Kidney capillary endothelial cell (primary cell): Measurements from ENCODE around the gene TMEM213.

Experiments used
- DNase-seq: peaks from one replicate; pipeline ENCODE4 v3.0.0-alpha.2; 2018; ENCODE audit warnings: low spot score

The TMEM213 gene

DNA sequence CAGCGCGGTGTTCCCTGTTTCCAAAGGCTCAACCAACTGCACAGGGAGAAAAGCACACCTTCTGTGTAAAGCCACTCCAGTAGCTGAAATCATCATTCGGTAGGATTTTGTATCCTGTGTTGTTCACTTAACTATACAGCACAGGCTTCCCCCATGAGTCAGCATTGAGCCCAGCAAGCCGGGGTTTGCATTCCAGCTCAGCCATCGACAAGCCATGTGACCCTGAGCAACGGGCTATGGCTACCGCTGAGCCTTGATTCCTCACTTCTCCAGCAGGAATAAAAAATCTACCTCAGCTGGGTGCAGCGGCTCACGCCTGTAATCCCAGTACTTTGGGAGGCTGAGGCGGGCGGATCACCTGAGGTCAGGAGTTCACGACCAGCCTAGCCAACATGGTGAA is 44.3 kb downstream of the TMEM213 start:
- DNase-seq: no peak

GRCh38 chr7:138843632-138844580 is 46.1 kb downstream of the TMEM213 start:
- DNase-seq: no peak

DNA sequence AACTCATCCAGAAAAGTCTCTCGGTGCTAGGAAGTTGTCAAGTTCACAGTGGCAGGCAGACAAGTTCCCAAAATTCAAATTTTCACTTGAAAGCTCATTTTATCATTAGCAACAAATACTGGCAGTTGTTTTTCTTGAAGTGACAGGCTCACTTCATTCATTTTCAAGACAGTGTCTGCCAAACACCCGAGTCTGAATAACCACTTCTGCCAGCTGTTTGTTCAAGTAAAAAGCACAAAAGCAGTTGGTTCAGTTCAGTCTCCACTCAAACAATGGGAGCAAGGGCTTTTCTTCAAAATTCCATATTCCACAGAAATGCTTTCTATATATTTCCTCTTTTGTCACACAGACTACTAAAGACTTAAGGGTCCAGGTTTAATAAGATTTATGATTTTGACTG is 47.9 kb downstream of the TMEM213 start:
- no peak for DNase-seq

GRCh38 chr7:138848056-138848980 is 50.5 kb downstream of the TMEM213 start:
- DNase-seq: no peak

DNA sequence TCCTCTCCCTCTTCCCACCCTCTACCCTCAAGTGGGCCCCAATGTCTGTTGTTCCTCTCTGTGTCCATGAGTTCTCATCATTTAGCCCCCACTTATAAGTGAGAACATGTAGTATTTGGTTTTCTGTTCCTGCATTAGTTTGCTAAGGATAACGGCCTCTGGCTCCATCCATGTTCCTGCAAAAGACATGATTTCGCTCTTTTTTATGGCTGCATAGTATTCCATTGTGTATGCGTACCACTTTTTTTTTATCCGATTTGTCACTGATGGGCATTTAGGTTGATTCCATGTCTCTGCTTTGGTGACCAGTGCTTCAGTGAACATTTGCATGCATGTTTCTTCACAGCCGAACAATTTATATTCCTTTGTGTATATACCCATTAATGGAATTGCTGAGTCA is 51.9 kb downstream of the TMEM213 start:
- DNase-seq: no peak

GRCh38 chr7:138852469-138852868 is 54.7 kb downstream of the TMEM213 start:
- DNase-seq: no peak

- DNase-seq: no peak
Measured at GRCh38 chr7:138853448-138853847, 55.7 kb downstream of the TMEM213 start.

DNA sequence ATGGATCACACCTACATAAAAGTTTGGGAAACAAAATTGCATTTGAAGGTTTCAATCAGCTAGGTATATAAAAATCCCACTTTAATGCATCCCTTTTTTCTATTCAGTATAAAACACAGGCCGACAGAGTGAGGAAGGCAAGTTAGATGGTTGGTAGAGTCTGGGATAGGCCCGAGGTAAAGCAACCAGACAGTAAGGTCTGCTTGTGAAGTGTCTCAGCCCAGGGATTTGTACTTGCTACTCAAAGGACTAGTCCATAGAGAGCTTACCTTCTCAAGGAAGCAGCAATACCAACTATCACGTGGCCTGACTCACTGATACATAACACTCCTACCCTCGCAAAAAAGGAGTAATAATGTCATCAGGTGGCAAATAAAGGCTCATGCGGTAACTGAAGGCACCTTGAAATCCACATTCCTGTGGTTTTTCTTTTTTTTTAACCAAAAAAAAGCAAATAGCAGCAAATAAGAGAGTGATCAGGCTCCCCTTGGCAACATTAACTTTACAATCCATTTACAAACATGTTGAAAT is 56.4 kb downstream of the TMEM213 start:
- DNase-seq: no peak

GRCh38 chr7:138857728-138858127 is 59.9 kb downstream of the TMEM213 start:
- DNase-seq: no peak

GRCh38 chr7:138861051-138861450 is 63.3 kb downstream of the TMEM213 start:
- no peak for DNase-seq

DNA sequence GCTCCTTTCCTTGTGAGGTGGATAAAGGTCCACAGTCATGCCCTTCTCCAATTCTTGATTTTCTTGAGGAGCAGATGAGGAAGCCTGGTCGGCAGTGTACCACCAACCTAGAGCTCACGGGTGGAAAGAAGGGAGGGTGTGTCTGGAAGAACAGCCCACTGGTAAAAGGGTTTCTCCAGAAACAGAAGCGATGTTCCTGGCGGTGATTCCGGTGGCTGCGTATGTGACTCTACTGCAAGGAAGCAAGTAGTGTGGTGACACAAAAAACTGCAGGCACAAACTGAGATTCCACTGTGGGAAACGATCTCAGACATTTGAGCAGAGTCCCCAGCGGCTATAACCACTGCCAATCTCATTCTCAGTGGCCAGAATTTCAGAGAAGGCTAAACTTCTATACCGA is 66.1 kb downstream of the TMEM213 start:
- DNase-seq: no peak

GRCh38 chr7:138864667-138865066 is 66.9 kb downstream of the TMEM213 start:
- DNase-seq: no peak

- DNase-seq: no peak
Measured at GRCh38 chr7:138865843-138866242, 68.0 kb downstream of the TMEM213 start.

GRCh38 chr7:138866353-138866752 is 68.6 kb downstream of the TMEM213 start:
- no peak for DNase-seq

- no peak for DNase-seq
Measured at GRCh38 chr7:138867744-138868143, 70.0 kb downstream of the TMEM213 start.

DNA sequence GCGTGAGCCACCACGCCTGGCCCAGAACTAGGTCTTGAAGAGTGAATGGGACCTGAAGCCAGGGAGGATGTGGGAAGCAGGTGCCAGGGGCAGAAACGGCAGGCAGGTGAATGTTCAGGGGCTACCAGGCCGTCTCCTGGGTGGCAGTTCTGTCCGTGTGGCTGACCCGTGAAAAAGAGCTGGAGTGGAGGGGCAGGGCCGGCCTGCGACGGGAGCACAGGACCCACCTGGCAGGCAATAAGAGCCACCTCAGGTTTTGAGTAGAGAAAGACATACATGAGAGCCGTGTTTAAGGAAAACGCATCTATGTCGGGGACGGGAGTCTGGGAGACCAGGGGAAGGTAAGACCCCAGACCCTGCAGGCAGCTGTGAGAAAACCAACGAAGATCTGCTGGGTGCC is 70.9 kb downstream of the TMEM213 start:
- no peak for DNase-seq

- no peak for DNase-seq
Measured at GRCh38 chr7:138869353-138869752, 71.6 kb downstream of the TMEM213 start.

DNA sequence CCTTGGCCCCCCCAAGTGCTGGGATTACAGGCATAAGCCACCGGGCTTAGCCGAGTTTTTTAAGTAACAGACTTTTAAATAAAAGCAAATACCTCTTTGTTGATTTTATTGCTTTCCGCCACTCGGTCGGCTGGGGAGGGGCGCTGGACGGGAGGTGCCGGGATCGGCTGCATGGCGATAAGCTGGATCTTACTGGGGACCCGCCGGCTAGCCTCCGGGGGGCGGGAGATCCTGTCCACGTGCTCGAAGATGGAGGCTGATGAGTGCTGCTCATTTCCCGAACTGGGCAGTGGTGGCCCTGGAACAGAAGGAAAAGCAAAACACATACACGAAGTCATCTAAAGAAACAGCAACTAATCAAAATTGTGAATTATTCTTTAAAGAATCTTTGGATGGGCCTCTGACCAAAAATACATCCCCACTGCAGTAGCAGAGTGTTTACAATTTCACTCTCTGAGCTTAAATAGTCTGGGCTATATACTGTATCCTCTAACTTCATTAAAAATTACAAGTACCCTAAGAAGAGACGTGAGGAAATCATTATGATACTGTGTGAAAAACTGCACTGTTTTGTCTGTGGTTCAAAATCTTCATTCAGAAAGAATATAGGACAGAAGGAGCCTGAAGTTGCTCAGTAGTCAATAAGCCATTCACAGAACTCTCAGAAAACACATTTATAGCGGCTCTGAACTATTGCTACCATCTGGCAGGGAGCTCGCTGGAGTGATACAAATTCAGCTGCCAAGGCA is 73.4 kb downstream of the TMEM213 start:
- DNase-seq: no peak

- no peak for DNase-seq
Measured at GRCh38 chr7:138871814-138872090, 74.0 kb downstream of the TMEM213 start.

DNA sequence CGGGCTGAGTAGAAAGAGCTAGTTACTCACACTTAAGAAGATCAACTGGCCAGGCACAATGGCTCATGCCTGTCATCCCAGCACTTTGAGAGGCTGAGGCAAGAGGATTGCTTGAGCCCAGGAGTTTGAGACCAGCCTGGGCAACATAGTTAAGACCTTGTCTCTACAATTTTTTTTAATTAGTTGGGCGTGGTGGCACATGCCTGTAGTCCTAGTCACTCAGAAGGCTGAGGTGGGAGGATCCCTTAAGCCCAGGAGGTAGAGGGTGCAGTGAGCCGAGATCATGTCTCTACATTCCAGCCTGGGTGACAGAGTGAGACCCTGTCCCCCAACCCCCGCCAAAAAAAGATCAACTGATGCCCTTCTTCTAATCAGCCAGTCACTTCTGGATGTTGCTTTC is 74.8 kb downstream of the TMEM213 start:
- no peak for DNase-seq

- DNase-seq: no peak
Measured at GRCh38 chr7:138873220-138873892, 75.6 kb downstream of the TMEM213 start.

DNA sequence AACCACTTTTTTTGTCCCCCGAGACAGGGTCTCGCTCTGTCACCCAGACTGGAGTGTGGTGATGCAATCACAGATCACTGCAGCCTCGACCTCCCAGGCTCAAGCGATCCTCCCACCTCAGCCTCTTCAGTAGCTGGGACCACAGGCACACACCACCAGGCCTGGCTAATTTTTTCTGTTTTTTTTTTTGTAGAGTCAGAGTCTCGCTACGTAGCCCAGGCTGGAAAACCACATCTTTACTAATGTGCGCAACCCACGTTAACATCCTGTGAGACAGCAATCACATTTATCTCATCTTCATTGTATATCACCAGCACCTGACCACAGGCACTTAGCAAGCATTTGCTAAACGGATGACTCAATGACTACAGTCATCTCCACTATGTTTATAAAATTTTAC is 78.0 kb downstream of the TMEM213 start:
- no peak for DNase-seq
